ENCODE results near the gene VANGL2.
A peak's percentile ranks its signal among the peaks of the same experiment; 100 is the strongest.

Gene VANGL2

DNA sequence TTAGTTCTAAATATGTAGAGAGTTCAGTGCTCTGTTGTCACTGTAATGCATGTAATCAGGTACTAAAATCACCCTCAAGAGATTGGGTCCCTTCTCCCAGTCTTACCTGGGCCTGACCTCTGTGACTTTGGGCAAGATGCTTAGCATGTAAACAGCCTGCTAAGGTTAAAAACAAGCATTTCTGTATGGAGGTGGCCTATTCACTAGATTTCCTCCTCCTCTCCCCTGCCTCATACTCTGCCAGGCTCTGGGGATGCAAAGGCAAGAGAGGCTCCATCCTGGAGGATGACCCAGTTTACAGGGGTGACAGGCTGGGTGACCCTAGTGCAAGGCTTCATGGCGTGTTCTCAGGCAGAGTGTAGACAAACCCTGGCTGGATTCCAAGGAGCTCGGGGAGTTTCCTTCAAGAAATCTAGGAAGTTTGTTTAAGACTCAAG, 28.8 kb downstream of the VANGL2 start:
- Histone ChIP-seq H3K4me1 (ENCODE audit: low read length) (peaks cover 48% of the 10 kb centered on the region), H2AFZ (ENCODE audit: low read depth, low read length) (no peak overlapping the region), H3K4me3 (ENCODE audit: low read length) (peak overlapping the region; percentile 7), H3K9me3 (ENCODE audit: insufficient read depth, low read length) (peaks cover 9% of the 10 kb centered on the region; the same call in 1 of the 2 replicates), H3K79me2 (ENCODE audit: low read length) (no peaks in the 10 kb centered on the region), H3K27ac (ENCODE audit: low read length) (peak overlapping the region; percentile 67), H3K27me3 (ENCODE audit: low read depth, low read length) (no peaks in the 10 kb centered on the region), H3K36me3 (replicated peaks; ENCODE audit: low read depth, low read length) (peaks cover 7% of the 10 kb centered on the region), H4K20me1 (ENCODE audit: insufficient read depth, low read length) (no peaks in the 10 kb centered on the region), H3K9ac (ENCODE audit: low read length) (peak overlapping the region; percentile 5; the same call in 1 of the 2 replicates), H3K4me2 (ENCODE audit: low read length) (peak overlapping the region; percentile 56)
- TF ChIP-seq, protein P1, sequence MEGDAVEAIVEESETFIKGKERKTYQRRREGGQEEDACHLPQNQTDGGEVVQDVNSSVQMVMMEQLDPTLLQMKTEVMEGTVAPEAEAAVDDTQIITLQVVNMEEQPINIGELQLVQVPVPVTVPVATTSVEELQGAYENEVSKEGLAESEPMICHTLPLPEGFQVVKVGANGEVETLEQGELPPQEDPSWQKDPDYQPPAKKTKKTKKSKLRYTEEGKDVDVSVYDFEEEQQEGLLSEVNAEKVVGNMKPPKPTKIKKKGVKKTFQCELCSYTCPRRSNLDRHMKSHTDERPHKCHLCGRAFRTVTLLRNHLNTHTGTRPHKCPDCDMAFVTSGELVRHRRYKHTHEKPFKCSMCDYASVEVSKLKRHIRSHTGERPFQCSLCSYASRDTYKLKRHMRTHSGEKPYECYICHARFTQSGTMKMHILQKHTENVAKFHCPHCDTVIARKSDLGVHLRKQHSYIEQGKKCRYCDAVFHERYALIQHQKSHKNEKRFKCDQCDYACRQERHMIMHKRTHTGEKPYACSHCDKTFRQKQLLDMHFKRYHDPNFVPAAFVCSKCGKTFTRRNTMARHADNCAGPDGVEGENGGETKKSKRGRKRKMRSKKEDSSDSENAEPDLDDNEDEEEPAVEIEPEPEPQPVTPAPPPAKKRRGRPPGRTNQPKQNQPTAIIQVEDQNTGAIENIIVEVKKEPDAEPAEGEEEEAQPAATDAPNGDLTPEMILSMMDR (IDR thresholded peaks at IDR 0.05; ENCODE audit: low read depth, low read length) = no peak
- no peak for TF ChIP-seq EZH2phosphoT487 (IDR thresholded peaks at IDR 0.05; ENCODE audit: low read depth)

DNA sequence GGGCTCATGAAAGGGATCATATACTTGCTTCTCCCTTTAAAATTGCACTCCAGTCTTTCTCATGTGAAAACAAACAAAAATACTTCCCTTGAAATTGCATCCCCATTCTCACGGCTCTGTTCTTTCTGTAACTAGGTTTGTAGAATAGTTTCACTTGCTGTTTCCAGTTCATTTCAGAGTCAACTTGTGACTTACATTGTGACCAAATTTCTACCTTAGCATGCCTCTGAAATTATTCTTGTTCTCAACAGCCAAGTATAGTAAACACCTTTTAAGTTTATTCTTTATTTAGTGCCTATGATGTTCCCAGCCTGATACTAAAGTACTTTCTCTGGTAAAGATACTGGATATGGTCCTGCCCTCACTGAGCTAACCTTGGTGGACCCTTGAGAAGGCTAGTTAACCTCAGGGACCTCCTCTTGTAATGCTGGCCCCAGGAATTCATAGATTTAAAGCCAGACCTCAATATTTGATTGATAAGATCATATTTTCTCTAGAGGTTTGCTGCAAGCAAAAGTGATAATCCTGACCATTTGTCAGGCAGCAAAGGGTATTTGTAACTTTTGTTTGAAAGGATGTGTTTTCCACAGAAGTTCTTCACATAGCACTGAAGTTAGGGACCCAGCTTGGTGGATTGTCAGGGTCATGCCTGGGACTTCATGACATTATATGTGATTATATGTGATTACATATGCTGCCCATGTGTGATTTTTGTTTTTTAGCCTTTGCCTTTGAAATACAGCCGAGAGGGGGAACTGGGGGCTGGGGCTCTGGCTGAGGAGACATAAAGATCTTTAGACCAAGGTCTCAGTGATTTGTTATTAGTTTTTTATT, 29.6 kb downstream of the VANGL2 start:
- Histone ChIP-seq H3K4me1 (ENCODE audit: low read length) (peaks cover 48% of the 10 kb centered on the region), H2AFZ (ENCODE audit: low read depth, low read length) (no peak overlapping the region)

DNA sequence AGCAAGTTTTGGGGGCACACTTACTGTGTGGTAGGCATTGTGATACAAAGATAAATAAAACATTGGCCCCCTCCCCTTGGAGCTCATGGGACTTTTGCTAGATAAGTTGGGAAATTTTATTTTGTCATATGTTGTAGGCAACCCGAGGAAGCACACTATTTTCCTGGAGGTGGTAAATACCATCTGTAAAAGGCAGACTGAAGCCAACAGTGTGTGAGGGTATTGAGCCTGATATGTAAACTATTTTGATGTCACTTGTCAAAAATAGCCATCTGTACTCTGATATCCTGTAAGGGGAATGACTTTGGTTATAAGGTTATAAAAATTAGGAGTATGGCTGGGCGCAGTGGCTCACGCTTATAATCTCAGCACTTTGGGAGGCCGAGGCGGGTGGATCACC, 30.6 kb downstream of the VANGL2 start:
- H3K9ac ChIP-seq (ENCODE audit: low read length) = no peak overlapping the region
- H2AFZ ChIP-seq (ENCODE audit: low read depth, low read length) = no peak overlapping the region
- H4K20me1 ChIP-seq (ENCODE audit: insufficient read depth, low read length) = no peaks in the 10 kb centered on the region
- H3K9me3 ChIP-seq (ENCODE audit: insufficient read depth, low read length) = peaks cover 9% of the 10 kb centered on the region; the same call in 1 of the 2 replicates
- H3K36me3 ChIP-seq (replicated peaks; ENCODE audit: low read depth, low read length) = peaks cover 7% of the 10 kb centered on the region
- H3K4me2 ChIP-seq (ENCODE audit: low read length) = peak overlapping the region; percentile 13; the same call in 1 of the 2 replicates
- peaks cover 48% of the 10 kb centered on the region for H3K4me1 ChIP-seq (ENCODE audit: low read length)
- no peak overlapping the region for H3K27ac ChIP-seq (ENCODE audit: low read length)
- no peak for TF ChIP-seq EZH2phosphoT487 (IDR thresholded peaks at IDR 0.05; ENCODE audit: low read depth)
- TF ChIP-seq, protein P1 (IDR thresholded peaks at IDR 0.05; ENCODE audit: low read depth, low read length) = no peak
- no peaks in the 10 kb centered on the region for H3K27me3 ChIP-seq (ENCODE audit: low read depth, low read length)
- no peak overlapping the region for H3K4me3 ChIP-seq (ENCODE audit: low read length)
- H3K79me2 ChIP-seq (ENCODE audit: low read length) = no peaks in the 10 kb centered on the region

More for the DNA sequence above, 29.6 kb downstream of the VANGL2 start:
- no peaks in the 10 kb centered on the region for H3K79me2 ChIP-seq (ENCODE audit: low read length)
- TF ChIP-seq, protein P1 (IDR thresholded peaks at IDR 0.05; ENCODE audit: low read depth, low read length) = no peak
- TF ChIP-seq EZH2phosphoT487 (IDR thresholded peaks at IDR 0.05; ENCODE audit: low read depth) = no peak
- H3K27ac ChIP-seq (ENCODE audit: low read length) = peak overlapping the region; percentile 67
- H3K9ac ChIP-seq (ENCODE audit: low read length) = peak overlapping the region; percentile 21
- peak overlapping the region; percentile 7 for H3K4me3 ChIP-seq (ENCODE audit: low read length)
- H3K27me3 ChIP-seq (ENCODE audit: low read depth, low read length) = no peaks in the 10 kb centered on the region
- peaks cover 7% of the 10 kb centered on the region for H3K36me3 ChIP-seq (replicated peaks; ENCODE audit: low read depth, low read length)
- H3K9me3 ChIP-seq (ENCODE audit: insufficient read depth, low read length) = peaks cover 9% of the 10 kb centered on the region; the same call in 1 of the 2 replicates
- peak overlapping the region; percentile 56 for H3K4me2 ChIP-seq (ENCODE audit: low read length)
- H4K20me1 ChIP-seq (ENCODE audit: insufficient read depth, low read length) = no peaks in the 10 kb centered on the region

DNA sequence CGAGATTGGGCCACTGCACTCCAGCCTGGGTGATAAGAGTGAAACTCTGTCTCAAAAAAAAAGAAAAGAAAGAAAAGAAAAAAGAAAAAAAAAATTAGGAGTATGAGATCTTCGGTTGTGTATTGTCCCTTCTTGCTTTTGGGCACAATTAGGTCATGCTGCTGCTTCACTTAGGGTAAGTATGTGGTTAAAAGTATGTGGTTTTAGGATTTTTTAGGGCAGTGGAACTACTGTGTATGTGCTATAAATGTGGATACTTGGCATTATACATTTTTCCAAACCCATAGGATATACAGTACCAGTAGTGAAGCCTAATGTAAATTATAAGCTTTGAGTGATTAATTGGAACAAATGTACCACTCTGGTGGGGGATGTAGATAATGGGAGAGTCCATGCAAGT, 31.2 kb downstream of the VANGL2 start:
- H3K27me3 ChIP-seq (ENCODE audit: low read depth, low read length) = no peaks in the 10 kb centered on the region
- no peak overlapping the region for H3K9ac ChIP-seq (ENCODE audit: low read length)
- TF ChIP-seq, protein P1 (IDR thresholded peaks at IDR 0.05; ENCODE audit: low read depth, low read length) = no peak
- TF ChIP-seq EZH2phosphoT487 (IDR thresholded peaks at IDR 0.05; ENCODE audit: low read depth) = no peak
- H2AFZ ChIP-seq (ENCODE audit: low read depth, low read length) = no peak overlapping the region
- no peaks in the 10 kb centered on the region for H3K79me2 ChIP-seq (ENCODE audit: low read length)
- H3K9me3 ChIP-seq (ENCODE audit: insufficient read depth, low read length) = peaks cover 9% of the 10 kb centered on the region; the same call in 1 of the 2 replicates
- H3K36me3 ChIP-seq (replicated peaks; ENCODE audit: low read depth, low read length) = peaks cover 7% of the 10 kb centered on the region
- no peaks in the 10 kb centered on the region for H4K20me1 ChIP-seq (ENCODE audit: insufficient read depth, low read length)
- no peak overlapping the region for H3K27ac ChIP-seq (ENCODE audit: low read length)
- H3K4me2 ChIP-seq (ENCODE audit: low read length) = no peak overlapping the region
- H3K4me3 ChIP-seq (ENCODE audit: low read length) = no peak overlapping the region
- peaks cover 48% of the 10 kb centered on the region for H3K4me1 ChIP-seq (ENCODE audit: low read length)

Data from OCI-LY3 (cell line).